ENCODE data around the gene TECR. TPM values are rescaled to one million over a fixed set of nuclear protein-coding genes. Genes with fewer than 3 reads are reported as not detected.

Gene TECR
- total and polyA plus RNA-seq, 9 of the 15 experiments (the other 6 are each of a cell fraction or from before 2014, with no cell fraction given) = 29.3 to 211 (median 81.4) TPM

GRCh38 chr19:14580623-14581237 lies 51.3 kb downstream of the TECR start (continued):
- TF ChIP-seq, protein P1, sequence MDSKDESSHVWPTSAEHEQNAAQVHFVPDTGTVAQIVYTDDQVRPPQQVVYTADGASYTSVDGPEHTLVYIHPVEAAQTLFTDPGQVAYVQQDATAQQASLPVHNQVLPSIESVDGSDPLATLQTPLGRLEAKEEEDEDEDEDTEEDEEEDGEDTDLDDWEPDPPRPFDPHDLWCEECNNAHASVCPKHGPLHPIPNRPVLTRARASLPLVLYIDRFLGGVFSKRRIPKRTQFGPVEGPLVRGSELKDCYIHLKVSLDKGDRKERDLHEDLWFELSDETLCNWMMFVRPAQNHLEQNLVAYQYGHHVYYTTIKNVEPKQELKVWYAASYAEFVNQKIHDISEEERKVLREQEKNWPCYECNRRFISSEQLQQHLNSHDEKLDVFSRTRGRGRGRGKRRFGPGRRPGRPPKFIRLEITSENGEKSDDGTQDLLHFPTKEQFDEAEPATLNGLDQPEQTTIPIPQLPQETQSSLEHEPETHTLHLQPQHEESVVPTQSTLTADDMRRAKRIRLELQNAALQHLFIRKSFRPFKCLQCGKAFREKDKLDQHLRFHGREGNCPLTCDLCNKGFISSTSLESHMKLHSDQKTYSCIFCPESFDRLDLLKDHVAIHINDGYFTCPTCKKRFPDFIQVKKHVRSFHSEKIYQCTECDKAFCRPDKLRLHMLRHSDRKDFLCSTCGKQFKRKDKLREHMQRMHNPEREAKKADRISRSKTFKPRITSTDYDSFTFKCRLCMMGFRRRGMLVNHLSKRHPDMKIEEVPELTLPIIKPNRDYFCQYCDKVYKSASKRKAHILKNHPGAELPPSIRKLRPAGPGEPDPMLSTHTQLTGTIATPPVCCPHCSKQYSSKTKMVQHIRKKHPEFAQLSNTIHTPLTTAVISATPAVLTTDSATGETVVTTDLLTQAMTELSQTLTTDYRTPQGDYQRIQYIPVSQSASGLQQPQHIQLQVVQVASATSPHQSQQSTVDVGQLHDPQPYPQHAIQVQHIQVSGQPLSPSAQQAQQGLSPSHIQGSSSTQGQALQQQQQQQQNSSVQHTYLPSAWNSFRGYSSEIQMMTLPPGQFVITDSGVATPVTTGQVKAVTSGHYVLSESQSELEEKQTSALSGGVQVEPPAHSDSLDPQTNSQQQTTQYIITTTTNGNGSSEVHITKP (IDR thresholded peaks at IDR 0.05; ENCODE audit: partially characterized antibody) = no peak
- TF ChIP-seq CEBPG (CRISPR knock-in tag; IDR thresholded peaks at IDR 0.05) (no peak), CEBPG (tag; conservative IDR thresholded peaks at IDR 0.05 in 1 of 2, IDR thresholded peaks at IDR 0.05 in 1 of 2) (no peak), RBM17 (IDR thresholded peaks at IDR 0.05; ENCODE audit: borderline replicate concordance, low read depth, low read length) (no peak), CBX5 (IDR thresholded peaks at IDR 0.05; ENCODE audit: borderline replicate concordance, low read depth) (no peak), CBFA2T2 (conservative IDR thresholded peaks at IDR 0.05) (peak; percentile 84), HDAC2 (IDR thresholded peaks at IDR 0.05) (peak; percentile 86), U2AF1 (optimal IDR thresholded peaks at IDR 0.05; ENCODE audit: low read depth, low read length) (no peak), CHCHD3 (CRISPR knock-in tag; IDR thresholded peaks at IDR 0.05) (no peak), SRSF3 (IDR thresholded peaks at IDR 0.05; ENCODE audit: insufficient read depth, low read length) (no peak), ZNF121 (CRISPR knock-in tag; conservative IDR thresholded peaks at IDR 0.05) (peak; percentile 86), ZNF133 (CRISPR knock-in tag; IDR thresholded peaks at IDR 0.05) (no peak), SMARCC2 (IDR thresholded peaks at IDR 0.05; ENCODE audit: low read depth) (no peak), HDAC8 (tag; IDR thresholded peaks at IDR 0.05) (no peak), ZC3H11A (IDR thresholded peaks at IDR 0.05; ENCODE audit: low read depth, low read length) (no peak), SMARCA4 (IDR thresholded peaks at IDR 0.05) (no peak), TAL1 (IDR thresholded peaks at IDR 0.05) (peak; percentile 62), GATAD2A (IDR thresholded peaks at IDR 0.05) (no peak), PTBP1 (IDR thresholded peaks at IDR 0.05; ENCODE audit: low read depth, low read length) (peak; percentile 54; the same call in 1 of the 2 replicates), TBL1XR1 (IDR thresholded peaks at IDR 0.05; ENCODE audit: low read length in 2 of 2) (no peak), JUND (IDR thresholded peaks at IDR 0.05; ENCODE audit: borderline replicate concordance, low read depth, low read length) (no peak), JUND (tag; IDR thresholded peaks at IDR 0.05; ENCODE audit: borderline replicate concordance, low read depth, low read length) (no peak), FOXA3 (CRISPR knock-in tag; conservative IDR thresholded peaks at IDR 0.05 in 1 of 2, IDR thresholded peaks at IDR 0.05 in 1 of 2) (no peak), MAFG (tag; conservative IDR thresholded peaks at IDR 0.05) (no peak)
